Common myeloid progenitor, CD34-positive (primary cell): ENCODE results near the gene TRPC1.

Experiments
- CTCF ChIA-PET: fragments of 350-600 bp; sonication (Branson Sonifier 250); formaldehyde crosslinking; loops from one replicate; lab custom pipeline; 2021; ENCODE audit warnings: antibody characterized with exemption; lab: Charles Lee
- POLR2A ChIA-PET: fragments of 350-600 bp; sonication (Branson Sonifier 250); formaldehyde crosslinking; loops from one replicate; lab custom pipeline; 2021; ENCODE audit warnings: antibody characterized with exemption; lab: Charles Lee
- DNase-seq, 3 donors: peaks; one replicate each; pipeline versions ENCODE4 v3.0.0 to v3.0.0-alpha.2; 2013
- H3K27ac ChIP-seq, 2 experiments: 1 replicate in 1 of 2; 2 replicates in 1 of 2; pipeline ENCODE4 v1.7.0; 2013; ENCODE audit warnings: inconsistent platforms in 2 of 2, low read length in 2 of 2, mild to moderate bottlenecking in 2 of 2, low read depth in 1 of 2, moderate library complexity in 1 of 2; ENCODE audit not compliant: severe bottlenecking in 2 of 2, insufficient read depth in 1 of 2, poor library complexity in 1 of 2
- H3K27me3 ChIP-seq, 5 experiments: replicated peaks in 2 of 5; 1 replicate in 3 of 5; 2 replicates in 2 of 5; pipeline versions ENCODE4 v1.6.1 to v1.7.0; 2013; ENCODE audit warnings: low read length in 4 of 5, mild to moderate bottlenecking in 2 of 5, moderate library complexity in 2 of 5, inconsistent platforms in 1 of 5; ENCODE audit not compliant: insufficient read depth in 5 of 5, control insufficient read depth in 4 of 5
- H3K36me3 ChIP-seq, 4 experiments: 1 replicate in 2 of 4; 2 replicates in 2 of 4; pipeline versions ENCODE4 v1.6.1 to v1.7.0; 2013; ENCODE audit warnings: low read length in 3 of 4, control low read depth in 1 of 4, mild to moderate bottlenecking in 1 of 4; ENCODE audit not compliant: control insufficient read depth in 4 of 4, insufficient read depth in 4 of 4
- H3K4me1 ChIP-seq, 4 experiments: 1 replicate in 3 of 4; 2 replicates in 1 of 4; pipeline versions ENCODE4 v1.6.1 to v1.7.1; 2013; ENCODE audit warnings: low read length in 3 of 4, mild to moderate bottlenecking in 3 of 4, control low read depth in 1 of 4, inconsistent platforms in 1 of 4, moderate library complexity in 1 of 4; ENCODE audit not compliant: control insufficient read depth in 4 of 4, insufficient read depth in 4 of 4; ENCODE audit errors: control extremely low read depth in 1 of 4
- H3K4me3 ChIP-seq, 7 experiments: 1 replicate in 4 of 7; 2 replicates in 3 of 7; pipeline versions ENCODE4 v1.5.1 to v1.7.0; 2013; ENCODE audit warnings: mild to moderate bottlenecking in 7 of 7, low read length in 6 of 7, moderate library complexity in 6 of 7, inconsistent platforms in 2 of 7, low read depth in 2 of 7, control low read depth in 1 of 7; ENCODE audit not compliant: insufficient read depth in 4 of 7, control insufficient read depth in 1 of 7; ENCODE audit errors: extremely low read depth in 1 of 7
- H3K9me3 ChIP-seq, 5 experiments: 1 replicate in 4 of 5; 2 replicates in 1 of 5; pipeline versions ENCODE4 v1.6.1 to v1.7.1; 2013; ENCODE audit warnings: low read length in 4 of 5, mild to moderate bottlenecking in 2 of 5, inconsistent platforms in 1 of 5, low read depth in 1 of 5, moderate library complexity in 1 of 5; ENCODE audit not compliant: control insufficient read depth in 4 of 5, insufficient read depth in 2 of 5; ENCODE audit errors: control extremely low read depth in 1 of 5
- WGBS: methylation state at CpG from one replicate; pipeline ENCODE4 v1.1.5; 2013; ENCODE audit not compliant: insufficient coverage; 5-methylcytosine and 5-hydroxymethylcytosine counted together

The TRPC1 gene

GRCh38 chr3:142796823-142797222, 73.0 kb downstream of the TRPC1 start:
- peak in 2 of 3 donors; percentile 9 to 13 for DNase-seq
- ChIA-PET CTCF (no interaction called here), POLR2A (no interaction called here)
- no peaks in the 10 kb centered on the region for H3K36me3 ChIP-seq
- peaks cover 0 to 2% (median 0%) of the 10 kb centered on the region in 5 experiments for H3K9me3 ChIP-seq
- H3K4me1 ChIP-seq = no peaks in the 10 kb centered on the region
- no peak overlapping the region for H3K27ac ChIP-seq
- H3K4me3 ChIP-seq = no peak overlapping the region
- 20% methylated on average over 1 of the region's 2 CpGs for WGBS
- no peaks in the 10 kb centered on the region for H3K27me3 ChIP-seq

GRCh38 chr3:142801746-142802145, 77.9 kb downstream of the TRPC1 start:
- Histone ChIP-seq H3K4me3 (no peak overlapping the region), H3K27ac (no peak overlapping the region), H3K9me3 (no peaks in the 10 kb centered on the region), H3K4me1 (no peaks in the 10 kb centered on the region), H3K27me3 (no peaks in the 10 kb centered on the region), H3K36me3 (no peaks in the 10 kb centered on the region)
- 80% methylated on average over 1 of the region's 2 CpGs for WGBS
- DNase-seq = no peak
- POLR2A ChIA-PET = no interaction called here
- CTCF ChIA-PET = no interaction called here

GRCh38 chr3:142802891-142803290, 79.1 kb downstream of the TRPC1 start:
- Histone ChIP-seq H3K4me3 (no peak overlapping the region), H3K36me3 (no peaks in the 10 kb centered on the region), H3K27ac (no peak overlapping the region), H3K9me3 (no peaks in the 10 kb centered on the region), H3K27me3 (no peaks in the 10 kb centered on the region), H3K4me1 (no peaks in the 10 kb centered on the region)
- WGBS = 100% methylated on average over 1 of the region's 1 CpG
- CTCF ChIA-PET = no interaction called here
- POLR2A ChIA-PET = no interaction called here
- DNase-seq = no peak

- H3K4me3 ChIP-seq = no peak overlapping the region
- H3K27ac ChIP-seq = no peak overlapping the region
- CTCF ChIA-PET = interaction anchor here (1.5 to 1.6 kb wide), 2 partner anchors 10 to 20 kb away, joined by 4 to 7 read pairs; no protein-coding TSS in a partner anchor
- no peak for DNase-seq
- WGBS = 93% methylated on average over 7 of the region's 9 CpGs
- H3K36me3 ChIP-seq = no peaks in the 10 kb centered on the region
- H3K4me1 ChIP-seq = no peaks in the 10 kb centered on the region
- POLR2A ChIA-PET = no interaction called here
- H3K9me3 ChIP-seq = no peaks in the 10 kb centered on the region
- no peaks in the 10 kb centered on the region for H3K27me3 ChIP-seq
Observed at GRCh38 chr3:142808103-142808917, 84.5 kb downstream of the TRPC1 start.

- Histone ChIP-seq H3K27ac (no peak overlapping the region), H3K27me3 (no peaks in the 10 kb centered on the region), H3K36me3 (no peaks in the 10 kb centered on the region), H3K4me1 (no peaks in the 10 kb centered on the region), H3K9me3 (no peaks in the 10 kb centered on the region), H3K4me3 (no peak overlapping the region)
- POLR2A ChIA-PET = no interaction called here
- no peak for DNase-seq
- 92% methylated on average over 2 of the region's 3 CpGs for WGBS
- CTCF ChIA-PET = interaction anchor here (1.5 to 1.6 kb wide), 2 partner anchors 9 to 19 kb away, joined by 4 to 7 read pairs; no protein-coding TSS in a partner anchor
Observed at GRCh38 chr3:142809259-142809658, 85.4 kb downstream of the TRPC1 start.

GRCh38 chr3:142815803-142816202, 92.0 kb downstream of the TRPC1 start:
- no peak for DNase-seq
- Histone ChIP-seq H3K9me3 (peaks cover 0 to 1% (median 0%) of the 10 kb centered on the region in 5 experiments), H3K4me3 (no peak overlapping the region), H3K27me3 (peaks cover 0 to 3% (median 0%) of the 10 kb centered on the region in 5 experiments), H3K36me3 (no peaks in the 10 kb centered on the region), H3K4me1 (no peaks in the 10 kb centered on the region), H3K27ac (no peak overlapping the region)
- 100% methylated on average over 1 of the region's 6 CpGs for WGBS
- POLR2A ChIA-PET = no interaction called here
- CTCF ChIA-PET = interaction anchor here (1.2 to 4.5 kb wide), 2 partner anchors 13 to 18 kb away, joined by 3 to 31 read pairs; no protein-coding TSS in a partner anchor

- Histone ChIP-seq H3K9me3 (peaks cover 0 to 1% (median 0%) of the 10 kb centered on the region in 5 experiments), H3K4me3 (no peak overlapping the region), H3K36me3 (no peaks in the 10 kb centered on the region), H3K4me1 (no peaks in the 10 kb centered on the region), H3K27me3 (peaks cover 0 to 3% (median 0%) of the 10 kb centered on the region in 5 experiments), H3K27ac (no peak overlapping the region)
- no peak for DNase-seq
- 100% methylated on average over 1 of the region's 1 CpG for WGBS
- ChIA-PET CTCF (interaction anchor here (1.1 to 4.5 kb wide), 2 partner anchors 12 to 228 kb away, joined by 3 to 31 read pairs; no protein-coding TSS in a partner anchor), POLR2A (no interaction called here)
Observed at GRCh38 chr3:142817356-142817755, 93.5 kb downstream of the TRPC1 start.
